Activated naive CD8-positive, alpha-beta T cell (primary cell): ENCODE results near the gene FCHSD2.

ENCODE experiments used
- H3K27ac Mint-ChIP-seq: one replicate; pipeline ENCODE4 v1.8.0; 2021; ENCODE audit warnings: mixed read lengths
- H3K27me3 Mint-ChIP-seq: one replicate; pipeline ENCODE4 v1.8.0; 2021; ENCODE audit warnings: mixed read lengths
- H3K36me3 Mint-ChIP-seq: one replicate; pipeline ENCODE4 v1.8.0; 2021; ENCODE audit warnings: mixed read lengths
- H3K4me1 Mint-ChIP-seq: one replicate; pipeline ENCODE4 v1.8.0; 2021; ENCODE audit warnings: low read depth, mixed read lengths
- H3K4me3 Mint-ChIP-seq: one replicate; pipeline ENCODE4 v1.8.0; 2021; ENCODE audit warnings: mild to moderate bottlenecking, mixed read lengths
- H3K9me3 Mint-ChIP-seq: one replicate; pipeline ENCODE4 v1.8.0; 2021; ENCODE audit warnings: low read depth, mixed read lengths

Gene FCHSD2

DNA sequence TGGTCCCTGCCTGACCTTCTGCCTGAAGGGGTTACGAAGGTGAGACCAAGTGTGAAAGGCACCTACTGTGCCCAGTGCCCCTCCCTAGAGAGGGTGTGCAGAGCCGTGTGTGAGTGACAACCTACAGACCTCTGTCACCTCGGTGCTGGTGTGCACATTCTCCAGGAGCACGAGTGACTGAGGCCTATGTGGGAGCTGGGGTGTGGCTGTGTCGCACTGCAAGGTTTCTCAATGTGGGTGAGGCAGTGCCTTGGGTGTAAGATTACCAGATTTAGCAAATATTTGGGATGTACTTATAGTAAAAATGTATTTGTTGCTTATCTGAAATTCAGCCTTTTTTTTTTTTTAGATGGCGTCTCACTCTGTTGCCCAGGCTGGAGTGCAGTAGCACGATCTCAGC is 353.9 kb downstream of the FCHSD2 start:
- no peaks in the 10 kb centered on the region for H3K36me3 Mint-ChIP-seq
- no peaks in the 10 kb centered on the region for H3K27me3 Mint-ChIP-seq
- no peaks in the 10 kb centered on the region for H3K9me3 Mint-ChIP-seq
- peaks cover 21% of the 10 kb centered on the region for H3K4me1 Mint-ChIP-seq
- H3K4me3 Mint-ChIP-seq = no peak overlapping the region
- H3K27ac Mint-ChIP-seq = no peak overlapping the region

DNA sequence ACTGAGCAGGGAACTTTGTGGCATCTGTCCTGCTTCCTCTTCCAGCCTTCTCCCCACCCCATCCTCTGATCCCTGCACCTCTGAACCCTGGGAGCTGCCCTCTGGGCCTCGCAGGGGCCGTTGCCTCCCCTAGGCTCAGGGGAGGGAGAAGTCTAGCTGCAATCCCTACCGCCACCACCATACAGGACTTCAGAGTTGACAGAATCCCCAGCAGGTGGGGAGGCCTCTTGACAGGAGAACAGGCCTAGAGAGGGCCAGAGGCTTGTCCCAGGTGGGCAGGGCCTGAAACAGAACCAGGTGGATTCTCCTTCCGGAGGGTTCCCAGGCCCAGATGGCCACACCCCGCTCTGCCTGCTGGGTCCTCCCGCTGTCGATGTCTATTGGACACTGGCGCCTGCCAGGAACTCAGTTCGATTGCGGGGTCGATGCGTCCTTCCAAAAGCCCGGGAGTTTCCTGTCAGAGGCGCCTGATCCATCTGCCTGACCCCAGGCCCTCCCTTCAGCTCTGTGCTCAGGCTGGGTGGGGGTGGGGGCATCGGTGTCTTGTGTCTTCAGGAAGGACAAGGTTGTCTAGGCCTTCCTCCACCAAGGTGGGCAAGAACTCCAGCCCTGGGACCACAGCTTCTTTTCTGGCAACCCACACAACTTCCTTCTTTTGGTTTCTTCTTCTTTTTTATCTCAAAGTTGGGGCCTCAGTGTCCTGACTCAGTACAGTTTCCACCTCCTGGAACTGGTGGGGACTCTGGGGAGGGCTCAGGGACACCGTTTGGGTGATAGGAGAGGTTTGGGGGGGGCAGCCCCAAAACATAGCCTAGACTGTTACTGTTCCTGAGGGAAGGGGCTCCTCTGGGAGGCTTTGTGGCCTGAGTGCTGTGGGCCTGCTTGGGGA is 354.7 kb downstream of the FCHSD2 start:
- no peaks in the 10 kb centered on the region for H3K27me3 Mint-ChIP-seq
- no peak overlapping the region for H3K4me3 Mint-ChIP-seq
- no peaks in the 10 kb centered on the region for H3K36me3 Mint-ChIP-seq
- peaks cover 17% of the 10 kb centered on the region for H3K4me1 Mint-ChIP-seq
- H3K9me3 Mint-ChIP-seq = no peaks in the 10 kb centered on the region
- H3K27ac Mint-ChIP-seq = peak overlapping the region; percentile 22
